Skeletal muscle satellite cell (primary cell): ENCODE data around the gene TFB1M.
A peak's percentile ranks its signal among the peaks of the same experiment; 100 is the strongest.
"Not testable (repeated sequence)": the region's sequence is repeated elsewhere in the genome, so short reads cannot be mapped to it uniquely, and the experiment has no call there.

Experiments
- H3K27me3 ChIP-seq: 2 replicates; pipeline ENCODE4 v1.7.0; 2013; ENCODE audit warnings: low read length; ENCODE audit not compliant: control insufficient read depth, insufficient read depth
- H3K36me3 ChIP-seq: 2 replicates; pipeline ENCODE4 v1.7.0; 2013; ENCODE audit warnings: mild to moderate bottlenecking, control low read depth, low read length; ENCODE audit not compliant: insufficient read depth
- H3K4me1 ChIP-seq: 2 replicates; pipeline ENCODE4 v1.7.0; 2013; ENCODE audit warnings: low read length; ENCODE audit not compliant: control insufficient read depth, insufficient read depth
- H3K4me2 ChIP-seq: 2 replicates; pipeline ENCODE4 v1.7.0; 2013; ENCODE audit warnings: mild to moderate bottlenecking, low read length
- H3K4me3 ChIP-seq: 2 replicates; pipeline ENCODE4 v1.7.0; 2013; ENCODE audit warnings: low read length
- H3K9ac ChIP-seq: 2 replicates; pipeline ENCODE4 v1.7.0; 2013; ENCODE audit warnings: mild to moderate bottlenecking, low read depth, low read length, moderate library complexity
- H3K9me3 ChIP-seq: replicated peaks from 2 replicates; pipeline ENCODE4 v1.7.0; 2013; ENCODE audit warnings: mild to moderate bottlenecking, control low read depth, low read length

The TFB1M gene

DNA sequence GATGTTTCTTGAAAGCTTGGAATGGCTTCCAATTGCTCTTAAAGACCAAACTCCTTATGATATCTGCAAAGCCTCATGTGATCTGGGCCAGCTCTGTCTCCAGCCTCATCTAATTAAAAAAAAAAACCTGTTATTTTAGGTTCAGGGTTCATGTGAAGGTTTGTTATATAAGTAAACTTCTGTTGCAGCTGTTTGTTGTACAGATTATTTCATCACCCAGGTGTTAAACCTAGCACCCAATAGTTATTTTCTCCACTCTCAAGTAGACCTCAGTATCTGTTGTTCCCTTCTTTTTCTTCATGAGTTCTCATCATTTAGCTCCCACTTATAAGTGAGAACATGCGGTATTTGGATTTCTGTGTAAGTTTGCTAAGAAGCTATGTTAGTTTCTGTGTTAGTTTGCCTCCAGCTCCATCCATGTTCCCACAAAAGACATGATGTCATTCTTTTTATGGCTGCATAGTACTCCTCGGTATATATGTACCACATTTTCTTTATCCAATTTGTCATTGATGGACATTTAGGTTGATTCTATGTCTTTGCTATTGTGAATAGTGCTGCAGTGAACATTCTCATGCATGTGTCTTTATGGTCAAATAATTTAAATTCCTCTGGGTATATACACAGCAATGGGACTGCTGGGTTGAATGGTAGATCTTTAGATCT lies 30.2 kb upstream of the TFB1M start:
- Histone ChIP-seq H3K36me3 (no peaks in the 10 kb centered on the region), H3K27me3 (no peaks in the 10 kb centered on the region), H3K4me2 (no peak overlapping the region), H3K9ac (no peak overlapping the region), H3K4me1 (peaks cover 14% of the 10 kb centered on the region), H3K4me3 (no peak overlapping the region), H3K9me3 (no peaks in the 10 kb centered on the region)

DNA sequence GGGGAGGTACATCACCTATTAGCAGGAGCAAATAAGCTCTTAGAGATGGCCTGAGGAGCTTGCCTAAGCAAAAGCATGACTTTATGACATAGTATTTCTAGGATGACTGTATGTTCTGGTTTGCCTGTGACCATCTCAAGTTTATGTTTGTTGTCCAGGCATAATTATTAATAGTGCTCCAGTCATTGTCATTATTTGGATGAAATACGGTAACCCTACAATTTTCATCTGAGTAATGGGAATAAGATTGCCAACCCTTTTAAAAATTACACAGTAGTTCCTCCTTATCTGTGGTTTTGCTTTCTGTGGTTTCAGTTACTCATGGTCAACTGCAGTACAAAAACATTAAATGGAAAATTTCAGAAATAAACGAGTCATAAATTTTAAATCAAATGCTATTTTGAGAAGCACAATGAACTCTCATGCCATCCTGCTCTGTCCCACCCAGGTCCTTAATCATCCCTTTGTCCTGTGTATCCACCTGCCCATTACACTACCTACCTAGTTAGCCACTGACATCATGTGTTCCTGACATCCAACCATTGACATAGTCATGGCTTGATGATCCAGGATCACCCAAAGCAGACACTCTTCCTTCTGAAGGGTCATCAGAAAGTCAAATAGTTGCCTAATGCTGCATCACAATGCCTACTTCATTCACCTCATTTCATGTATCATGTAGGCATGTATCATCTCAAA lies 27.0 kb upstream of the TFB1M start:
- Histone ChIP-seq H3K4me1 (peaks cover 14% of the 10 kb centered on the region), H3K4me3 (no peak overlapping the region), H3K27me3 (no peaks in the 10 kb centered on the region), H3K9ac (peak overlapping the region; percentile 35), H3K9me3 (no peaks in the 10 kb centered on the region), H3K36me3 (no peaks in the 10 kb centered on the region), H3K4me2 (peak overlapping the region; percentile 23)

DNA sequence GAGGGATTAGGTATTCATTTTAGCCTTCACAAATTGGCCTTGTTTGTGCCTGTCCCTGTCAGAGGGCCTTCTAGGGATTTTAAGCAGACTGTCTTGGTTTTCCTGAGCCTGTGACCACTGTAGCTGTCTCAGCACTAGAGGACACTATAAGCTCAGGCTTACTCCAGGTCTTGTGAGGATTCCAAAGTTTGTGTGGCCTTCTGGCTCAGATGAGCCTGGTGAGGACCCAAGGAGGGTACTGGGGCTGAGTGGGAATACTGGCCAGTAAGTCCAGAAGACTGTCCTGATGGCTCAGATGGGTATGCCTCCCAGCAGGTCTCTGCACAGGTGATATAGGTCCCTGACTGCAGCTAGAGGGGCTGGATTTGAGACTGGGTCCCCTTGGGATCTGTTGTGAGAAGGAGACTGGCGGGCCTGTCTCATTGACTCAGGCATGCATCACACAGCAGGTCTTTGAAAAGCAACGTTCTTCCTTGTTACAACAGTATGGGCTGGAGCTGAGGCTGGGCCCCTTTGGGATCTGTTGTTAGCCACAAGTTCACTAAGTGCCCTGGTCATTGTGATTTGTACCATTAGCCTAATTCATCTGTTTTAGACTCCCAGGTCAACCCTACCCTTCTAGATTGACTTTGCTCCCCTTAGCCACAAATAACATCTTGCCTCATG lies 26.3 kb upstream of the TFB1M start:
- Histone ChIP-seq H3K27me3 (no peaks in the 10 kb centered on the region), H3K4me3 (no peak overlapping the region), H3K36me3 (no peaks in the 10 kb centered on the region), H3K4me2 (no peak overlapping the region), H3K4me1 (peaks cover 14% of the 10 kb centered on the region), H3K9ac (peak overlapping the region; percentile 35), H3K9me3 (no peaks in the 10 kb centered on the region)

DNA sequence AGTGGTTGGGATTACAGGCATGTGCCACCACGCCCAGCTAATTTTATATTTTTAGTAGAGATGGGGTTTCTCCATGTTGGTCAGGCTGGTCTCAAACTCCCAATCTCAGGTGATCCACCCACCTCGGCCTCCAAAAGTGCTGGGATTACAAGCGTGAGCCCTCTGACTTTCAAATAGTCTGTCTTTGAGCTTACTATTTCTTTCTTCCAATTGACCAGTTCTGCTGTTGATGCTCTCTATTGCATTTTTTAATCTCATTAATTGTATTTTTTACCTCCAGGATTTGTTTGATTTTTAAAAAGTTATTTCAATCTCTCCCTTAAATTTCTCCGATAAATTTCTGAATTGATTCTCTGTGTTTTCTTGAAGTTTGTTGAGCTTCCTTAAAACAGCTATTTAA lies 25.6 kb upstream of the TFB1M start:
- H3K9me3 ChIP-seq, H3K27me3 ChIP-seq, H3K36me3 ChIP-seq, H3K4me3 ChIP-seq, H3K9ac ChIP-seq, H3K4me2 ChIP-seq: not testable (repeated sequence)
- peaks cover 14% of the 10 kb centered on the region for H3K4me1 ChIP-seq

DNA sequence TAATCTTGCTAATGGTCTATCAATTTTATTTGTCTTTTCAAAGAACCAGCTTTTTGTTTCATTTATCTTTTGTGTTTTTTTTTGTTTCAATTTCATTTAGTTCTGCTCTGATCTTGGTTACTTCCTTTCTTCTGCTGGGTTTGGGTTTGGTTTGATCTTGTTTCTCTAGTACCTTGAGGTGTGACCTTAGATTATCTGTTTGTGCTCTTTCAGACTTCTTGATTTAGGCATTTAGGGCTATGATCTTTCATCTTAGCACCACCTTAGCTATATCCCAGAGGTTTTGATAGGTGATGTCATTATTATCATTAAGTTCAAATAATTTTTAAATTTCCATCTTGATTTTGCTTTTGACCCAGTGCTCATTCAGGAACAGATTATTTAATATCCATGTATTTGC lies 24.0 kb upstream of the TFB1M start:
- not testable (repeated sequence) for H3K36me3 ChIP-seq, H3K27me3 ChIP-seq, H3K4me2 ChIP-seq, H3K4me3 ChIP-seq, H3K9ac ChIP-seq, H3K9me3 ChIP-seq
- peaks cover 14% of the 10 kb centered on the region for H3K4me1 ChIP-seq

DNA sequence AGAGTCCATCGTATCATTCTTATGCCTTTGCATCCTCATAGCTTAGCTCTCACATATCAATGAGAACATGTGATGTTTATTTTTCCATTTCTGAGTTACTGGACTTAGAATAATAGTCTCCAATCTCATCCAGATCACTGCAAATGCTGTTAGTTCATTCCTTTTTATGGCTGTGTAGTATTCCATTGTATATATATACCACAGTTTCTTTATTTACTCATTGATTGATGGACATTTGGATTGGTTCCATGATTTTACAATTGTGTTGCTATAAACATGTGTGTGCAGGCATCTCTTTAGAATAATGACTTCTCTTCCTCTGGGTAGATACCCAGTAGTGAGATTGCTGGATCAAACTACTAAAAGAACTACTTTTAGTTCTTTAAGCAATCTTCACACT lies 21.0 kb upstream of the TFB1M start:
- H3K9me3 ChIP-seq = no peaks in the 10 kb centered on the region
- no peaks in the 10 kb centered on the region for H3K36me3 ChIP-seq
- no peaks in the 10 kb centered on the region for H3K4me1 ChIP-seq
- H3K9ac ChIP-seq = no peak overlapping the region
- no peaks in the 10 kb centered on the region for H3K27me3 ChIP-seq
- no peak overlapping the region for H3K4me3 ChIP-seq
- no peak overlapping the region for H3K4me2 ChIP-seq

DNA sequence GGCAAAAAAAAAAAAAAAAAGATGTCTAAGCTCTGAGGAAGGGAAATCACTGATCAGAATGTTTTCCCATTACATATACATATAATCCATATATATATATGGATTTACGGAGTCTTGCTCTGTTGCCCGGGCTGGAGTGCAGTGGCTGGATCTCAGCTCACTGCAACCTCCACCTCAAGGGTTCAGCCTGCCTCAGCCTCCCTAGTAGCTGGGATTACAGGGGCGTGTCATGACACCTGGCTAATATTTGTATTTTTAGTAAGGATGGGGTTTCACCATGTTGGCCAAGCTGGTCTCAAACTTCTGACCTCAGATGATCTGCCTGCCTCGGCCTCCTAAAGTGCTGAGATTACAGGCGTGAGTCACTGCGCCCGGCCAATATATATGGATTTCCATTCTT lies 19.8 kb upstream of the TFB1M start:
- not testable (repeated sequence) for H3K4me1 ChIP-seq, H3K4me3 ChIP-seq, H3K4me2 ChIP-seq, H3K27me3 ChIP-seq, H3K36me3 ChIP-seq, H3K9ac ChIP-seq, H3K9me3 ChIP-seq

DNA sequence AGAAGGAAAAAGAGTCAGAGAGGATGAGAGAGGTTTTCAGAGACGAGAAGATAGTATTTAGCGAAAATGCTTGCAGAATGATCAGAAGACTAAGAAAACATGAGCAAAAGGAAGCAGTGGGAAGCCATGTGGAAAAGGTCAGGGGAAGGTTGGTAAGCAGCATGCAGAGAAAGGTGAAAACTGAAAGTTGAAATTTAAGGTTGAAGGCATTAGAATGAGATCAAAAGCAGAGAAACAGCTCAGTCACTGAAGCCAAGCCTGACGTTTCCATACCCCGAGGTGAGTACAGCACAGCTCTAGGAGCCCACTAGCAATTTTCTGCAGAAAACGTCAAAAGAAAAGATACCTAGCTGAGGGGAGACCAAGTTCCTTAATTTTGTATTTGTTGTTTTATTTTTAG lies 19.1 kb upstream of the TFB1M start:
- H3K4me1 ChIP-seq = no peaks in the 10 kb centered on the region
- no peaks in the 10 kb centered on the region for H3K27me3 ChIP-seq
- no peak overlapping the region for H3K4me2 ChIP-seq
- no peaks in the 10 kb centered on the region for H3K9me3 ChIP-seq
- H3K9ac ChIP-seq = no peak overlapping the region
- no peak overlapping the region for H3K4me3 ChIP-seq
- no peaks in the 10 kb centered on the region for H3K36me3 ChIP-seq

DNA sequence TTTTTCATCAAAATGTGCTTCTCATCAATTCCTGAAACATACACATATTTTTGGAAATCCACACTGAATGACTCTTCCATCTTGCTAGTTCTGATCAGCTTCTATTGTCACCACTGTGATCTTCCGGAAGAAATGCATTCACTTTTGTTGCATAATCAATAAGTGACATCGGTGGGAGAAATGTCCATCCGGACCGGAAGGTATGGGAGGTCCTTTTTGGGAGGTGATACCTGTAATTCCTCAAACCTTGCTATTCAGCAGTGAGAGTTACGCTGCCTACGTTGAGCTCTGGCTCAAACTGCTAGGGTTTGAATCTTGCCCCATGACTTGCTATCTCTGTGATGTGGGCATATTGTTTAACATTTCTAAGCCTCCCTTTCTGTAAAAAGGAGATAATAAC lies 16.6 kb upstream of the TFB1M start:
- Histone ChIP-seq H3K27me3 (no peaks in the 10 kb centered on the region), H3K9me3 (no peaks in the 10 kb centered on the region)

DNA sequence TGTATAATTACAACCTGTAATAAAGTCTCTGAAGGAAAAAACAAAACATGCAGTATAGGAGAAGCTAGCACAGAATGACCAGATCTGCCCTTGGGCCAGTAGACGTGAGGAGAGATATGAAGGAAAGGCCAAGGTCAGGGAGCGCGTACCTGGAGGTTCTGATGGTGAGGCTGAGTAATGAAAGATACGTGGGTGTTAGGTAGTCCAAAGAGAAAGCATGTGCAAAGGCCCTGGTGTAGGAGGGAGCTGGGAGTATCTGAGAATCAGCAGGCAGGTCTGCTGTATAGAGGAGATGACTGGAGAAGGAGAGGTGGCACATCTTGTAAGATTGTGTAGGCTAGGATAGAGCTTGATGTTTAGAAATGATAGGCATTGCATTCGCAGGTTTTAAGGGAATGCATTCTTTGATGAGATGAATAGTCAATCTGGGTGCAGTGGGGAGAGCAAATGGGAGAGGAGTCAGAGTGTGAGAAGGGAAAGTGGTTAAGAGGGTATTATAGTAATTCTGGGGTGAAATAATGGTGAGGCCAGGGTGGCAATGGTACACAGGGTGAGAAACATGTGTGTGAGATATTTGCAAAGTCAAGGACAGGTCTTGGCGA lies 15.9 kb upstream of the TFB1M start:
- Histone ChIP-seq H3K27me3 (no peaks in the 10 kb centered on the region), H3K4me3 (no peak overlapping the region), H3K36me3 (no peaks in the 10 kb centered on the region), H3K9me3 (no peaks in the 10 kb centered on the region), H3K4me1 (peaks cover 4% of the 10 kb centered on the region), H3K9ac (no peak overlapping the region), H3K4me2 (no peak overlapping the region)

More for the DNA sequence above, 16.6 kb upstream of the TFB1M start:
- Histone ChIP-seq H3K9ac (no peak overlapping the region), H3K4me1 (peaks cover 4% of the 10 kb centered on the region), H3K36me3 (no peaks in the 10 kb centered on the region), H3K4me3 (no peak overlapping the region), H3K4me2 (no peak overlapping the region)

DNA sequence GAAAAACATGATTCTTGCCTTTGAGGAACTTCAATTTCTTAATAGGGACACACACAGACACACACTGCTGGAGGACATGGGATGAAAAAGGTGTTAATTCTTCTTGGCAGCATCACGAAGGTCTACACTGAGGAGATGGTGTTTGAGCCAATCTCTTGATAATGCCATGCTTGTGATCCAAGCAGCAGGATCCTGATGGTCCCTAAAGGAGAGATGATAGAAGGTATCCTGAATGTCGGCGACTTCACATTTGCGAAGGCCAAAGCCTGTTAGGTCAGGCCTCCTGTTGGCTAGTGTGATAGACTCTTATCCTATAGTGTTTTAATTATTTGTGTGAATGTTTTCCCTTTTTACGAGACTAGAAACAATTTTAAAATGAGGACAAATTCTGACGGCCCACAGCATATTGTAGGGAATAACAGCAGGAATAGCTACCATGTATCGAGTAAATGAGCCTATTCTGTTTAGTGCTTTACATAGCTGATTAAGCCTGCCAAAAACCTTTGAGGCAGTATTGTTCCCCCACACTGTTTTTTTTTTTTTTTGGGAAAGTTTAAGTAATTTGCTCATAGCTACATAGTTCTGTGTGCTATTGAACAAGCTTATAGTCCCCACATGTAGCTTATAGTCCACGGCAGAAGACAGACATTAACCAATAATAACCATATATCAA lies 15.3 kb upstream of the TFB1M start:
- Histone ChIP-seq H3K4me1 (peaks cover 4% of the 10 kb centered on the region), H3K36me3 (no peaks in the 10 kb centered on the region)

More for the DNA sequence above, 15.3 kb upstream of the TFB1M start:
- H3K27me3 ChIP-seq = no peaks in the 10 kb centered on the region
- no peak overlapping the region for H3K9ac ChIP-seq
- no peaks in the 10 kb centered on the region for H3K9me3 ChIP-seq
- no peak overlapping the region for H3K4me3 ChIP-seq
- H3K4me2 ChIP-seq = no peak overlapping the region
